Activated T-cell treated with anti-CD3 and anti-CD28 coated beads, Interleukin-2, amount 50 U/mL, for 72 hours (primary cell): Measurements from ENCODE around the gene KLK15. TPM values are rescaled to one million over a fixed set of nuclear protein-coding genes. Genes with fewer than 3 reads are reported as not detected.

ENCODE experiments used
- ATAC-seq, 2 donors: fragments of 150-1000 bp; cut with Tn5 transposase; replicated peaks in 1 of 2; 2 replicates each; pipeline ENCODE4 v1.10.0; 2021; ENCODE audit warnings: moderate library complexity in 2 of 2, mild to moderate bottlenecking in 1 of 2
- DNase-seq, 2 donors: peaks; one replicate each; pipeline ENCODE4 v3.0.0; 2021 to 2022; ENCODE audit warnings: mixed read lengths in 1 of 2
- H3K27ac Mint-ChIP-seq: one replicate; pipeline ENCODE4 v1.8.0; 2022; ENCODE audit warnings: mild to moderate bottlenecking, moderate library complexity, mixed read lengths
- H3K27me3 Mint-ChIP-seq: one replicate; pipeline ENCODE4 v1.8.0; 2022; ENCODE audit warnings: low read depth, mixed read lengths
- H3K36me3 Mint-ChIP-seq, 2 donors: one replicate each; pipeline ENCODE4 v1.8.0; 2022; ENCODE audit warnings: mixed read lengths in 2 of 2, mild to moderate bottlenecking in 1 of 2; ENCODE audit not compliant: insufficient read depth in 2 of 2
- H3K4me1 Mint-ChIP-seq: one replicate; pipeline ENCODE4 v1.8.0; 2022; ENCODE audit warnings: low read depth, mixed read lengths
- H3K4me3 Mint-ChIP-seq, 2 donors: one replicate each; pipeline ENCODE4 v1.8.0; 2022; ENCODE audit warnings: mild to moderate bottlenecking in 2 of 2, mixed read lengths in 2 of 2, moderate library complexity in 2 of 2
- H3K9me3 Mint-ChIP-seq, 2 donors: one replicate each; pipeline ENCODE4 v1.8.0; 2022; ENCODE audit warnings: mixed read lengths in 2 of 2
- total RNA-seq, 2 donors: library from RNA; stranded (reverse); gene quantifications; one replicate each; pipeline ENCODE4 v1.2.3, GENCODE V29; 2022

KLK15 gene
- total RNA-seq, 2 donors from 2014 or later = not detected

GRCh38 chr19:50859849-50860248 lies 26.5 kb upstream of the KLK15 start:
- no peak overlapping the region for H3K27ac Mint-ChIP-seq
- H3K4me1 Mint-ChIP-seq = no peaks in the 10 kb centered on the region
- H3K4me3 Mint-ChIP-seq = no peak overlapping the region
- peaks cover 71% of the 10 kb centered on the region for H3K27me3 Mint-ChIP-seq
- no peaks in the 10 kb centered on the region for H3K9me3 Mint-ChIP-seq
- no peak for DNase-seq
- no peaks in the 10 kb centered on the region for H3K36me3 Mint-ChIP-seq
- ATAC-seq = no peak

GRCh38 chr19:50858886-50859285 lies 25.5 kb upstream of the KLK15 start:
- Mint-ChIP-seq H3K27me3 (peaks cover 76% of the 10 kb centered on the region), H3K4me3 (no peak overlapping the region), H3K4me1 (no peaks in the 10 kb centered on the region), H3K9me3 (no peaks in the 10 kb centered on the region), H3K27ac (no peak overlapping the region), H3K36me3 (no peaks in the 10 kb centered on the region)
- ATAC-seq (no peak), DNase-seq (no peak)

GRCh38 chr19:50857366-50857765 lies 24.0 kb upstream of the KLK15 start:
- H3K4me1 Mint-ChIP-seq = no peaks in the 10 kb centered on the region
- H3K27me3 Mint-ChIP-seq = peaks cover 72% of the 10 kb centered on the region
- no peak for ATAC-seq

DNA sequence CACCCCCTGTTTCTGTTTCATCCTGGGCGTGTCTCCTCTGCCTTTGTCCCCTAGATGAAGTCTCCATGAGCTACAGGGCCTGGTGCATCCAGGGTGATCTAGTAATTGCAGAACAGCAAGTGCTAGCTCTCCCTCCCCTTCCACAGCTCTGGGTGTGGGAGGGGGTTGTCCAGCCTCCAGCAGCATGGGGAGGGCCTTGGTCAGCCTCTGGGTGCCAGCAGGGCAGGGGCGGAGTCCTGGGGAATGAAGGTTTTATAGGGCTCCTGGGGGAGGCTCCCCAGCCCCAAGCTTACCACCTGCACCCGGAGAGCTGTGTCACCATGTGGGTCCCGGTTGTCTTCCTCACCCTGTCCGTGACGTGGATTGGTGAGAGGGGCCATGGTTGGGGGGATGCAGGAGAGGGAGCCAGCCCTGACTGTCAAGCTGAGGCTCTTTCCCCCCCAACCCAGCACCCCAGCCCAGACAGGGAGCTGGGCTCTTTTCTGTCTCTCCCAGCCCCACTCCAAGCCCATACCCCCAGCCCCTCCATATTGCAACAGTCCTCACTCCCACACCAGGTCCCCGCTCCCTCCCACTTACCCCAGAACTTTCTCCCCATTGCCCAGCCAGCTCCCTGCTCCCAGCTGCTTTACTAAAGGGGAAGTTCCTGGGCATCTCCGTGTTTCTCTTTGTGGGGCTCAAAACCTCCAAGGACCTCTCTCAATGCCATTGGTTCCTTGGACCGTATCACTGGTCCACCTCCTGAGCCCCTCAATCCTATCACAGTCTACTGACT lies 21.4 kb upstream of the KLK15 start, which contains the start of gene KLK3:
Gene KLK3 (plus strand): TSS at position 280 of the 775 bp plus-strand sequence. CDS start 41 bp downstream, at position 321.
- ATAC-seq (no peak), DNase-seq (no peak)
- H3K27ac Mint-ChIP-seq = no peak within 1 kb of the TSS
- H3K9me3 Mint-ChIP-seq = no peaks in the 10 kb centered on the region
- no peaks in the 10 kb centered on the region for H3K36me3 Mint-ChIP-seq
- peaks cover 61% of the 10 kb centered on the region for H3K27me3 Mint-ChIP-seq
- H3K4me3 Mint-ChIP-seq = no peak within 1 kb of the TSS
- H3K4me1 Mint-ChIP-seq = no peaks in the 10 kb centered on the region

More at GRCh38 chr19:50857366-50857765, 24.0 kb upstream of the KLK15 start:
- no peak for DNase-seq
- Mint-ChIP-seq H3K9me3 (no peaks in the 10 kb centered on the region), H3K4me3 (no peak overlapping the region), H3K27ac (no peak overlapping the region), H3K36me3 (no peaks in the 10 kb centered on the region)

- H3K36me3 Mint-ChIP-seq = no peaks in the 10 kb centered on the region
- no peaks in the 10 kb centered on the region for H3K9me3 Mint-ChIP-seq
- no peak overlapping the region for H3K27ac Mint-ChIP-seq
- no peak for ATAC-seq
- no peak overlapping the region for H3K4me3 Mint-ChIP-seq
- no peak for DNase-seq
- H3K4me1 Mint-ChIP-seq = no peaks in the 10 kb centered on the region
- H3K27me3 Mint-ChIP-seq = peaks cover 53% of the 10 kb centered on the region
Observed at GRCh38 chr19:50851620-50852019, 18.2 kb upstream of the KLK15 start.

- Mint-ChIP-seq H3K27me3 (peaks cover 45% of the 10 kb centered on the region), H3K27ac (no peak overlapping the region), H3K9me3 (no peaks in the 10 kb centered on the region), H3K36me3 (no peaks in the 10 kb centered on the region), H3K4me1 (no peaks in the 10 kb centered on the region), H3K4me3 (no peak overlapping the region)
- DNase-seq (no peak), ATAC-seq (no peak)
Observed at GRCh38 chr19:50850738-50851137, 17.4 kb upstream of the KLK15 start.

GRCh38 chr19:50844296-50844935 lies 11.0 kb upstream of the KLK15 start:
- Mint-ChIP-seq H3K4me1 (no peaks in the 10 kb centered on the region), H3K27me3 (peaks cover 41% of the 10 kb centered on the region), H3K4me3 (no peak overlapping the region), H3K36me3 (peaks cover 0 to 3% of the 10 kb centered on the region in 2 donors), H3K9me3 (peaks cover 2 to 3% of the 10 kb centered on the region in 2 donors), H3K27ac (no peak overlapping the region)
- DNase-seq (no peak), ATAC-seq (no peak)

GRCh38 chr19:50843701-50844221 lies 10.4 kb upstream of the KLK15 start:
- Mint-ChIP-seq H3K27me3 (peaks cover 41% of the 10 kb centered on the region), H3K4me1 (no peaks in the 10 kb centered on the region), H3K9me3 (peaks cover 2 to 3% of the 10 kb centered on the region in 2 donors), H3K36me3 (peaks cover 0 to 3% of the 10 kb centered on the region in 2 donors), H3K4me3 (no peak overlapping the region), H3K27ac (no peak overlapping the region)
- no peak for DNase-seq
- no peak for ATAC-seq

DNA sequence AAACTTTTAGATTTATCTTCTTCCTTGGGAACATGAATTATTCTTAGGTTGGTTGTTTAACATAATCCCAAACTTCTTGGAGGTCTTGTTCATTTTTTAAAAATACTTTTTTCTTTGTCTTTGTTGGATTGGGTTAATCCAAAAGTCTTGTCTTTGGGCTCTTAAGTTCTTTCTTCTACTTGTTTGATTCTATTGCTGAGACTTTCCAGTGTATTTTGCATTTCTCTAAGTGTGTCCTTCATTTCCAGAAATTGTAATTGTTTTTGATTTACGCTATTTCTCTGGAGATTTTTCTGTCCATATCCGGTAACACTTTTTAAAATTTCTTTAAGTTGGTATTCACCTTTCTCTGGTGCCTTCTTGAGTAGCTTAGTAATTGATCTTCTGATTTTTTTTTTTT lies 9.8 kb upstream of the KLK15 start:
- no peaks in the 10 kb centered on the region for H3K4me1 Mint-ChIP-seq

GRCh38 chr19:50842130-50842529 lies 8.8 kb upstream of the KLK15 start:
- DNase-seq (no peak), ATAC-seq (no peak)
- Mint-ChIP-seq H3K36me3 (peaks cover 0 to 3% of the 10 kb centered on the region in 2 donors), H3K4me1 (peaks cover 3% of the 10 kb centered on the region), H3K27me3 (peaks cover 47% of the 10 kb centered on the region), H3K9me3 (peaks cover 2 to 3% of the 10 kb centered on the region in 2 donors), H3K4me3 (no peak overlapping the region), H3K27ac (no peak overlapping the region)

More for the DNA sequence above, 9.8 kb upstream of the KLK15 start:
- Mint-ChIP-seq H3K36me3 (peaks cover 0 to 3% of the 10 kb centered on the region in 2 donors), H3K9me3 (peaks cover 2 to 3% of the 10 kb centered on the region in 2 donors), H3K4me3 (no peak overlapping the region), H3K27ac (no peak overlapping the region), H3K27me3 (peaks cover 41% of the 10 kb centered on the region)
- ATAC-seq (no peak), DNase-seq (no peak)

DNA sequence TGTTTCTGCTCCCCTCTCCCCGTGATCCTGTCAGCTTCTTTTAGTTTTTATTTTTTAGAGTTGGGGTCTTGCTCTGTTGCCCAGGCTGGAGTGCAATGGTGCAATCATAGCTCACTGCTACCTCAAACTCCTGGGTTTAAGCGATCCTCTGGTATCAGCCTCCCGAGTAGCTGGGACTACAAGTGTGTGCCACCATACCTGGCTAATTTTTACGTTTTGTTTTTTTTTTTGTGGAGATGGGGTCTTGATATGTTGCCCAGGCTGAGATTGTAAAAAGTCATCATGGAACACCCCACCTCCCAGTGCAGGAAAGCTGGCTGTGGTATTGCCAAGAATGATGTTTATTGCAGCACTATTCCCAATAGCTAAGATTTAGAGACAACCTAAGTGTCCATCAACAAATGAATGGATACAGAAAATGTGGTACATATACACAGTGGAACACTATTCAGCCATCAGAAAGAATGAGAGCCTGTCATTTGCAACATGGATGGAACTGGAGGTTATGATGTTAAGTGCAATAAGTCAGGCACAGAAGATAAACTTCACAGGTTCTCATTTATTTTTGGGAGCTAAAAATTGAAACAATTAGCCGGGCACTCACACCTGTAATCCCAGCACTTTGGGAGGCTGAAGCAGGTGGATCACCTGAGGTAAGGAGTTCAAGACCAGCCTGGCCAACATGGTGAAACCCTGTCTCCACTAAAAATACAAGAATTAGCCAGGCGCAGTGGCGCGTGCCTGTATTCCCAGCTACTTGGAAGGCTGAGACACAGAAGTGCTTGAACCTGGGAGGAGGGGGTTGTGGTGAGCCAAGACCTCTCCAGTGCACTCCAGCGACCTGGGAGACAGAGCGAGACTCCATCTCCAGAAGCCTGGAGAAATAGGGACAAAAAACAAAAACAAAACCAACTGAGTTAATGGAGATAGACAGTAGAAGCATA lies 6.6 kb upstream of the KLK15 start:
- DNase-seq (no peak), ATAC-seq (no peak)
- Mint-ChIP-seq H3K27me3 (peaks cover 59% of the 10 kb centered on the region), H3K9me3 (peaks cover 2 to 3% of the 10 kb centered on the region in 2 donors), H3K27ac (no peak overlapping the region), H3K4me1 (peaks cover 21% of the 10 kb centered on the region), H3K4me3 (no peak overlapping the region), H3K36me3 (peaks cover 0 to 3% of the 10 kb centered on the region in 2 donors)

DNA sequence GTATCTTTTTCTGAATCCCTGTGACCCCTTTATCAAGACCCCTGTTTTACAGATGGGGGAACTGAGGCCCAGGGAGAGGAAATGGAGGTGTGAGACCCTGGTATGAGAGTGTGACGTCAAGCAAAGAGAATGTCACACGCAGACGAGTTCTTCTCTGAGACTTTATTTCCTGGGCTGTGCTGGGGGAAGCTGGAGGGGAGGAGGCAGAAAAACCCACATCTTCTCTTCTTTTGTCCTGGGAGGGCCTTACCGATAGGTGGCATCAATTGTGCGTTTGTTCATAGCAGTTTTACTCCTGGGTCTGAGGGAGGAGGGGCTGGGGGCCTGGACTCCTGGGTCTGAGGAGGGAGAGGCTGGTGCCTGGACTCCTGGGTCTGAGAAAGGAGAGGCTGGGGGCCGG lies 4.9 kb upstream of the KLK15 start:
- peaks cover 0 to under 1% of the 10 kb centered on the region in 2 donors for H3K36me3 Mint-ChIP-seq
- peaks cover 0 to 2% of the 10 kb centered on the region in 2 donors for H3K9me3 Mint-ChIP-seq
- H3K27ac Mint-ChIP-seq = no peak overlapping the region
- no peak for DNase-seq
- H3K4me1 Mint-ChIP-seq = peaks cover 22% of the 10 kb centered on the region
- no peak for ATAC-seq
- H3K4me3 Mint-ChIP-seq = no peak overlapping the region
- peaks cover 55% of the 10 kb centered on the region for H3K27me3 Mint-ChIP-seq
